ENCODE measurements around the gene SCMH1.
"Not testable (repeated sequence)": the region's sequence is repeated elsewhere in the genome, so short reads cannot be mapped to it uniquely, and the experiment has no call there.

Gene SCMH1

DNA sequence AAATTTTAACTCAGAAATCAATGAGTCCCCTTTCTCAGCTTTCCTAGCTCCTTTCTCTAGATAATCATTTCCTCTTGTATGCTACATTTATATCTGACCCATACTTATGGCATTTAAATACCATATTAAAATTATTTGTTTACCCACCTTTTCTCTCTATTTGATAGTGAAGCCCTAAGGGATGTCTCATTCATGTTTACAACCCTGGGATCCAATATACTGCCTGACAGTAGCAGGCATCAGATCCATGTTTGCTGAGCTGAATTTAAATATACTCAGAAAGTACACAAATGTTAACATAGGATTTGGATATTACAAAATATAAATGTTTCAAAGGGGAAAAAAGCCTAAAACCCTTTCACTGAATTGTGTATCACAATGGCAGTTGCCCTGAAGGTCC lies 26.5 kb downstream of the SCMH1 start:
- DNase-seq (ENCODE audit: low read depth in 1 of 2, low spot score in 1 of 2), result no peak

DNA sequence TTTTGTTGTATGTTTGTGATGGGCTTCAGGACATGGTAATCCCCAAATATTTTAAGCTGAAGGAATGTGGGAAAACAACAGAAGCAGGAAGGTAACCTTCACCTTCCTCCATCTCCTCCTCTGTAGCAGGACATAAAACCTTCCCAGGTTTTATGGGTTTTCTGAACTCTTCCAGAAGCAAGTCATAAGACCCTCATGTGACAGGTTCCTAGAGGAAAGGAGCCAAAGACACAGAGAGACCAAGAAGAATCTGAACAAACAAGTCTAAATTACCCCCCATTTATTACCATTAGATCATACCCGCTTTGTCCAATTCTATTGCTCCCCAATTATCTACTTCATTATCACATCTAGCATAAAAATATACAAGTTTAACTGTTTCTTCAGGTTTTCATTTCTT lies 28.8 kb downstream of the SCMH1 start:
- no peak for DNase-seq (ENCODE audit: low read depth in 1 of 2, low spot score in 1 of 2)

DNA sequence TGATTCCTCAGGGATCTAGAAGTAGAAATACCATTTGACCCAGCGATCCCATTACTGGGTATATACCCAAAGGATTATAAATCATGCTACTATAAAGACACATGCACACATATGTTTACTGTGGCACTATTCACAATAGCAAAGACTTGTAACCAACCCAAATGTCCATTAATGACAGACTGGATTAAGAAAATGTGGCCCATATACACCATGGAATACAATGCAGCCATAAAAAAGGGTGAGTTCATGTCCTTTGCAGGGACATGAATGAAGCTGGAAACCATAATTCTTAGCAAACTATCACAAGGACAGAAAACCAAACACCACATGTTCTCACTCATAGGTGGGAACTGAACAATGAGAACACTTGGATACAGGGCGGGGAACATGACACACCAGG lies 30.5 kb downstream of the SCMH1 start:
- DNase-seq (ENCODE audit: low read depth in 1 of 2, low spot score in 1 of 2), result not testable (repeated sequence)

DNA sequence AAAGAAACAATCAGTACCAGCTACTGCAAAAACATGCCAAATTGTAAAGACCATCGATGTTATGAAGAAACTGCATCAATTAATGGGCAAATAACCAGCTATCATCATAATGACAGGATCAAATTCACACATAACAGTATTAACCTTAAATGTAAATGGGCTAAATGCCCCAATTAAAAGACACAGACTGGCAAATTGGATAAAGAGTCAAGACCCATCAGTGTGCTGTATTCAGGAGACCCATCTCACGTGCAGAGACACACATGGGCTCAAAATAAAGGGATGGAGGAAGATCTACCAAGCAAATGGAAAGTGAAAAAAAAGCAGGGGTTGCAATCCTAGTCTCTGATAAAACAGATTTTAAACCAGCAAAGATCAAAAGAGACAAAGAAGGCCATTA lies 35.1 kb downstream of the SCMH1 start:
- DNase-seq (ENCODE audit: low read depth in 1 of 2, low spot score in 1 of 2), result not testable (repeated sequence)

DNA sequence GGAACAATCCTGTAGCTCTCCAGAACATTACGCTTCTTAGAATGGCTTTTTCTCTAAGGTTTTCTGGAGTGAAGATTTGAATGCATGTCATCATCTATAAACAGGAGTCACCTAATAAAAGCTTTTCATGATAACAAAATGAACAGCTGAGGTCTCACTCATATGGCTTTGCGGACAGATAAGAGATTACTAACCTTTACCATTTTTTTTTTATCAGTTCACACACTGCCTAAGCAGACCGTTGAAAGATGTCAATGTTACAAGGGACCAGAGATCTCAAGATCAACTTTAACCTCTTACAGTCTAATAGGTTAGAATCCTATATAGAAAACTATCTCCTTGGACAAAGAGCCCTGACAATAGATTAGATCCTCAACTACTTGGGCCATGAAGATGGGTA lies 41.4 kb downstream of the SCMH1 start:
- no peak for DNase-seq (ENCODE audit: low read depth in 1 of 2, low spot score in 1 of 2)

DNA sequence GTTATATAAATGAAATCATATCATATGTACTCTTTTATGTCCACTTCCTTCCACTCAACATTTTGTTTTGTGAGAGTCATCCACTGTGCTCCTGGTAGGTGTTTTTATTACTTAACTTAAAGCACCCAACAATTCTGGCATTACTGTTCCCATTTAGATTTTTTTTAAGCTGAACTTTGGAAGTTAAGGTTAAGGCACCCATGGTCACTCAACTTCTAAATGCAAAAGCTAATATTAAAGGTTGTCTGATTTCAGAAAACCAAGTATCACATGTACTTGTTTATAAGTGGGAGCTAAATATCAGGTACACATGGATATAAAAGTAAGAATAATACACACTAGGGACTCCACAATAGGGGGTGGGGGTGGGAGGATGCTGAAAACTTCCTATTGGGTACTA lies 42.7 kb downstream of the SCMH1 start:
- no peak for DNase-seq (ENCODE audit: low read depth in 1 of 2, low spot score in 1 of 2)

DNA sequence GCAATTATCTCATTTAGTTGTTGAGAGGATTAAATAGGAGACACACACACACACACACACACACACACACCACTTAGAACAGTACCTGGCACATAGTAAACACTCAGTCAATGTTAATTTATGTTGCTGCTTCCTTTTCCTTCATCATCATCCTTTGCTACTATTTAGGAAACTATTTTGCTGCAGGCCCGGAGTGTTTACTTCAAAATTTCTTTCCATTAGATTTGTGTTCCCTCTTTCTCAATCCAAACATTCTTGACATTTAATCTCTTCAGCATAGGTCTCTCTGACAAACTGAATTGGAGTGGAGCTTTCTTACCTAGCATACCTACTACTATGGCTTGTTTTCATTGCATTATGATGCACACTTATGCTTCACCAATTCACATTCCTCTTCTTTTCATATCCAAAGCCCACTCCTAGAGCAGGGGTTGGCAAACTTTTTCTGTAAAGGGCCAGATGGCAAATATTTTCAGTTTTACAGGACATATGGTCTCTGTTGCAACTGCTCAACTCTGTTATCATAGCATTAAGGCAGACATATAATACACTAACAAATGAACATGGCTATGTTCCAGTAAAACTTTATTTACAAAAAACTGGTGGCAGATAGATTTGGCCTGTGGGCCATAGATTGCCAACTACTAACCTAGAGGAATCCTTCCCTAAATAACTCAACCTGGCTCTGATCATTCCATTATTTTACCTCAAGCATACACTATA lies 49.5 kb downstream of the SCMH1 start:
- DNase-seq (ENCODE audit: low read depth in 1 of 2, low spot score in 1 of 2), result no peak

DNA sequence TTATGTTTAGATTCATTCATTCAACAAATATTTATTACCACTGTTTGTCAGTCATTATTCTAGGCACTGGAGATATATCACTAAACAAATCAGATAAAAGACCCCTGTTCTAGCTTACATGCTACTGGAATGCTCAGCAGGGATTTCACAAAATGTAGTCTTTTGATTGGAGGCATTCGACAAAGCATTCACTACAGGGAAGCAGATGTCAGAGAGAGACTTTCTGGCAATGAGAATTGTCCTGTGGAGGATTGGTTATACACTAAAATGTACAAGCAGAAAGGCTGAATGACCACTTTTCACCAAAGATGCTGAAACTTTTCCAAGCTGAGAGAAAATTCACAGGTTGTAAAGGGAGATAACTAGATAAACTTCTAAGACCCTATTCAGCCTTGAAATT lies 57.7 kb downstream of the SCMH1 start:
- no peak for DNase-seq (ENCODE audit: low read depth in 1 of 2, low spot score in 1 of 2)

DNA sequence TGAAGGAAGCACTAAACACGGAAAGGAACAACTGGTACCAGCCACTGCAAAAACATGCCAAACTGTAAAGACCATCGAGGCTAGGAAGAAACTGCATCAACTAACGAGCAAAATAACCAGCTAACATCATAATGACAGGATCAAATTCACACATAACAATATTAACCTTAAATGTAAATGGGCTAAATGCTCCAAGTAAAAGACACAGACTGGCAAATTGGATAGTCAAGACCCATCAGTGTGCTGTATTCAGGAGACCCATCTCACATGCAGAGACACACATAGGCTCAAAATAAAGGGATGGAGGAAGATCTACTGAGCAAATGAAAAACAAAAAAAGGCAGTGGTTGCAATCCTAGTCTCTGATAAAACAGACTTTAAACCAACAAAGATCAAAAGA lies 63.9 kb downstream of the SCMH1 start:
- DNase-seq (ENCODE audit: low read depth in 1 of 2, low spot score in 1 of 2), result not testable (repeated sequence)

DNA sequence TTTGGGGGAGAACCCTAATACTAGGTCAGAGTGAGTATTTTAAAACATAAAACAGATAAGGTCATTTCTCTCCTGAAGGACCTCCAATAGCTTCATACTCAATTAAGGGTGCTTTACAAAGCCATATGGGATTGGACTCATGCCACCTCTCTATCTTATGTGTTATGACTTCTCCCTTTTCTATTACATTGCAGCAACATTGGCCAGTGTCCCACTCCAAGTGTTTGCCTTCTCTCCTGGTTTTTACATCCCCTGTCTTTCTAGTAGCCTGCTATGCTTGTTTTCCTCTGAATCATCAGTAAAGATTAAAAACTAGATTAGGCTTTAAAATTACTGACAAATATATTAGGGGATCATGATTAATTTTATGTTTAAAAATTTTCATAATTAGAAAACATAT lies 66.6 kb downstream of the SCMH1 start:
- DNase-seq (ENCODE audit: low read depth in 1 of 2, low spot score in 1 of 2), result no peak

DNA sequence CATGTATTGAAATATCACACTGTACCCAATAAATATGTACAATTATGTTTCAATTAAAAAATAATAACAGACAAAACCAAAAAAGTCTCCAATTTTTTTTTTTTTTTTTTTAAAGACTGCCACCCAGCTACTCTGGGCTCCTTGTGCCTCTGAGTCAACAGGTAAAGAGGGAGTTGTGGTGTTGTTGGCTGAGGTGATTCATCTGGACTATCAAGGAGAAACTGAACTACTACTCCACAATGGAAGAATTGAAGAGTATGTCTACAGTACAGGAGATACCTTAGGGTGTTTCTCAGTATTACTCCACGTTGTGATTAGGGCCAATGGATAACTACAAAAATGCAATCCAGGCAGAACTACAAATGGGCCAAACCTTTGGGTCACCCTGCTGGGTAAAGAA lies 67.9 kb downstream of the SCMH1 start:
- DNase-seq (ENCODE audit: low read depth in 1 of 2, low spot score in 1 of 2), result no peak

DNA sequence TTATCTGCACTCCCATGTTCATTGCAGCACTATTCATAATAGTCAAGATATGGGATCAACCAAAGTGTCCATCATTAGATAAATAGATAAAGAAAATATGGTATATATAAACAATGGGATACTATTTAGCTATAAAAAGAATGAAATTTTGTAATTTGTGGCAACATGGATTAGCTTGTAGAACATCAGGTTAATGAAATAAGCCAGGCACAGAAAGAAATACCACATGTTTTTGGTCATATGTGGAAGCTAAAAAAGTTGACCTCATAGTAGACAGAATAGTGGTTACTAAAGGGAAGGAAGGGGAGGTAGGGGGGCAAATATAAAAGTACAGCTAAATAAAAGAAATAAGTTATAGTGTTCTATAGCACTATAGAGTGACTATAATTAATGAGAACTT lies 68.5 kb downstream of the SCMH1 start:
- DNase-seq (ENCODE audit: low read depth in 1 of 2, low spot score in 1 of 2), result no peak

DNA sequence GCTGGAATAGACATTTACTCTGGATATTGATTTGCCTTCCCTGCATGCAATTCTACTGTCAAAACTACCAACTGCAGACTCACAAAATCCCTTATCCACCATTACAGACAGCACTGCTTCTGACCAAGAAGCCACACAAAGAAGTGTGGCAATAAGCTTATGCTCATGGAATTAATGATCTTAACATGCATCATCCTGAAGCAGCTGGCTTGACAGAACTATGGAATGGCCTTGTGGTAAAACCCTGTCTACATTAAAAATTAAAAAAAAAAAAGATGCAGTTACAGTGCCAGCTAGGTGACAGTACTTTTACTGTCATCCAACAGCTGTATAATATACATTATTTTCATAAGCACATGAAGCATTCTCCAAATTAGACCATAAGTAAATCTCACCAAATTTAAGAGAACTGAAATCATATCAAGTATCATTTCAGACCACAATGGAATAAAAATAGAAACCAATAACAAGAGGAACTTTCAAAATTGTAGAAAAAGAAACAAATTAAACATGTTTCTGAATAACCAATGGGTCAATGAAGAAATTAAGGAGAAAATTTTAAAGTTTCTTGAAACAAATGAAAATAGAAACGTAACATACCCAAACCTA lies 70.7 kb downstream of the SCMH1 start:
- no peak for DNase-seq (ENCODE audit: low read depth in 1 of 2, low spot score in 1 of 2)

DNA sequence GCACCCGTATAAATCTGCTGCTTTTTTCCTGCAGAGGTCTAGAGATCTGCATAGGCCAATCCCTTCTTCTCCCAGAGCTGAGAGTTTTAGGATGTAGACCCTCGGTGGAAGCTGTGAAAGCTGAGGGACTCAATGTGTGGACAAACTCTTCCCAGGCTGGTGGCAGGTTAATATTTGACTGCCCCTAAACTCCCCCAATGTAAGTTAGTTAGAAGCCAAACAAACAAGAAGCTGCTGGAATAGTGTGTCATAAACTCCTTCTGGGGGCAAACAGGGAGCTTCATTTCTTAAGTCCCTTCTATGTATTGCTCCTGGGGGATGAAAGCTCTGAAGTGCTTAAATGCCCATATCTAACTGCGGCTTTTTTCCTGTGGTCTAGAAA lies 72.3 kb downstream of the SCMH1 start:
- no peak for DNase-seq (ENCODE audit: low read depth in 1 of 2, low spot score in 1 of 2)

DNA sequence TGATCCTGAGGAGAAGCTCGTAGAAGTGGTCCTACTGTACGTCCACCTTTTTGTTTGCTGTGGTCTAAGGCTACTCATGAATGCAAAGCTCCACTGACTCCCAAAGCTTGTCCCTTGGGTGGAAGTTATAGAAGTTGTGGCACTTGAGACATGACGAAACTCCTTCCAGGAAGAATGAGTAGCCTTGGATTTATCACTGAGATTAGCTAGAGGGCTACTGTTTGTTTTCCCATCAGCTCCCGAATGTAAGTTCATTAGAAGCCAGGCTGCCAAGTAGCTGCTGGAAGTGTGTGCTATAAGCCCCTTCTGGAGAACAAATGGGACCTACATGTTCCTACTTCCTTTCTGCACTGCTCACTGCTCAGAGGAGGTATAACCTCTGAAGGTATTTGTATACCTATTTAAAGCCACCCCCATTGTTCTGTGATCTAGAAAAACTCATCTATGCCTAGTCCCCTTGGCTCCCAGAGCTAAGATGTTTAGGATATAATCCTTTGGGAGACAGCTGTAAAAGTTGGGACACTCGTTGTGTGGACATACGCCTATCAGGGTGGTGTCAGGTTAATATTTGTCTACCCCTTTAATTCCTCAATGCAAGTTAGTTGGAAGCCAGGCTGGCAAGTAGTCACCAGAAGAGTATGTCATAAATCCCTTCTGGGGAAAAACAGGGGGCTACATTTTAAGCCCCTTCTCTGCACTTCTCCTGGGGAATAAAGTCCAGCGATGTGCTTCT lies 72.9 kb downstream of the SCMH1 start:
- DNase-seq (ENCODE audit: low read depth in 1 of 2, low spot score in 1 of 2), result no peak

DNA sequence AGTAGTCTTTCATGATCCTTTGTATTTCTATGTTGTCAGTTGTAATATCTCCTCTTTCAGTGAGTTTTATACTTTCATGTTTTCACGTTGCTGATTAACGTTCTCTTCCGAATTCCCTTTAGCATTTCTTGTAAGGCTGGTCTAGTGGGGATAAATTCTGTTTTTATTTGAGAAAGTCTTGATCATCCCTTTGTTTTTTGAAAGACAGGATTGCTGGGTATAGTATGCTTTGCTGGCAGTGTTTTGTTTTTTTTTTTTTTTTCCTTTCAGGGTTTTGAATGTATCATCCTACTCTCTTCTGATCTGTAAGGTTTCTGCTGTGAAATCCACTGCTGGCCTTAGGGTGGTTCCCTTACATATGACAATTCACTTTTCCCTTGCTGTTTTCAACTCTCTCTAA lies 74.4 kb downstream of the SCMH1 start:
- no peak for DNase-seq (ENCODE audit: low read depth in 1 of 2, low spot score in 1 of 2)

DNA sequence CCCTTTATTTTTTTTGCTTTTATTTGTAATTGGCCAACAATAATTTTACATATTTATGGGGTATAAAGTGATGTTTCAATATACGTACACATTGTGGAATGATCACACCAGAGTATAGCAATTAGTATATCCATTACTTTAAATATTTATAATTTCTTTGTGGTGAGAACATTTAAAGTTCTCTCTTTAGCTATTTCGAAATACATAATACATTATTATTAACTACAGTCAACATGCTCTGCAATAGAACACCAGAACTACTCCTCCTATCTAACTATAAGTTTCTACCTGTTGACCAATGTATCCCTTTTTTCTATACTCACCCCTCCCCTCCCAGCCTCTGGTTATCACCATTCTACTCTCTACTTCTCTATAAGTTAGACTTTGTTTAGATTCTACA lies 77.4 kb downstream of the SCMH1 start:
- no peak for DNase-seq (ENCODE audit: low read depth in 1 of 2, low spot score in 1 of 2)

DNA sequence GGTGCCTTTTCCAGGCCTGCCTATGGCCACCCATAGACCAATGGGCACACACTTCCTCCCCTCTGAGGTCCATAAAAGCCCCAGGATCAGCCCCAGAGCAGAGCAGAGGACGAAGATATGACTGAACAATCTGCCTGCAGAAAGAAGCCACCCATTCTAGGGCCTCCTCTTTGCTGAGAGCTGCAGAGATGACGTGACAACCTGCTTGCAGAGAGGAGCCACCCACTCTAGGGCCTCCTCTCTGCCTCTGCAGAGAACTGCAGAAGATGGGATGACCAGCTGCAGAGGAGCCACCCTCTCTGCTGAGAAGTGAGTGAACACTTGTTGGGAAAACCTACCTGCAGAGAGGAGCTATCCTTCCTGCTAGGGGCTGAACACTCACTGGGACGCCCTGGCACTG lies 79.7 kb downstream of the SCMH1 start:
- DNase-seq (ENCODE audit: low read depth in 1 of 2, low spot score in 1 of 2), result no peak

DNA sequence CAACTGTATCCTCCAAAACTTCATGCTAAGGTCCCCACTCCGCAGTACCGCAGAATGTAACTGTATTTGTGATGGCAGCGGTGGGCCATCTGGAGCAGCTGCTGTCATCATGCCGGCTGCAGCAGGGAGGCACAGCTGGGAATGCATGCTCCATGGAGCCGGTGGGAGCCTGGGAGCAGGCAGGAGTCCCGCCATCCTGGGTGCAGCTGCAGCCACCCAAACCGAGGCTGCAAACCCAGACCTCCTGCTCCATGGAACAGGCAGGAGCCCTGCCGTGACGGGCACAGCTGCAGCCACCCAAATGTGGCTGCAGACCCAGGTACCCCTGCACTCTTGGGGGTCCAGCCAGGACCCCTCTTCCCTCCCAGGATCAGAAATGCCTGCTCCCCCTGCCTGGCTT lies 80.3 kb downstream of the SCMH1 start:
- no peak for DNase-seq (ENCODE audit: low read depth in 1 of 2, low spot score in 1 of 2)

DNA sequence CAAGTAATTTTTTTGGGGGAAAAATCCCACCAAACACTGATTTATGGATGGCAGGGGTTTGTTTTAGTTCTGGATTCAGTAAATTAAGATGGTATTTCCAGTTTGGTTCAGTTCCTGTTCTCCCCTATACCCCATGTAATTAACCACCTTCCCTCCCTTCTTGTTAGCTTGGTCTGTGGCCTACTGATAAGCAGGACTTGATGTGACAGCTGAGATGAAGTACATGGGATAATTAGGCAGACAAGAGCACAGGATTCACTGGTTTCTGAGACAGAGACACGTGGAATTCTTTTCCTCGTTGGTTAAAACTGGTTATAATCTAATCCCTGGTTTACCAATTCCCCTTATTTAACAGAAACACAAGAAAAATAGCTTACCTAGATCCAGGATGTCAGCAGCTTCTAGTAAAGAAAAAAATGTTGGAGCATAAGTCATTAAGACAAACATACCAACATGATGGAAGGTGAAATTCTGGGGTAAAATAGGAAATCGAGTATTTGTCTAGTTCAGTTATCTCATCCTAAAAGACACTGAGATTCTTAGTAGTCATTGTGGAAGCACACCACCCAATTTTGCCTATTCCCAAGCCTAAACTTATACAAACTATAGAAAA lies 81.5 kb downstream of the SCMH1 start:
- DNase-seq (ENCODE audit: low read depth in 1 of 2, low spot score in 1 of 2), result no peak

DNA sequence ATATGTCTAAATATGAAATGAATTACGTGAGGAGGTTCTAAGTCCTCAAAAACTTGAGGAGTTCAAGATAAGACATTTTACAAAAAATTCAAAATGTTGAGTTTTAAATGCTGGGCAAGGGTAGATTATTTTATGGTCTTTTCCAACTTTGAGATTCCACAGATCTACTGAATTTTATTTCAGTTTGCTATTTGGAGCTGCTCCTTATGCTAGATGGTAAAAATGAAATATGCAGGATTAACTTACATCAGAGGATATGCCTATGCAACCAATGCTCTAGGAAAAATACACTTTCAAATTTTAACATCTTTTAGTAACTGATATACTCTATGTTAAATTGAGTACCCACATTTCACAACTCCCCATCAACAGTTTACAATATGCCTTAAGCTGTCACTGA lies 83.1 kb downstream of the SCMH1 start:
- DNase-seq (ENCODE audit: low read depth in 1 of 2, low spot score in 1 of 2), result no peak

Measured in activated CD4-positive, alpha-beta T cell treated with anti-CD3 and anti-CD28 coated beads, Interleukin-2, amount 50 U/mL, for 24 hours (primary cell).